Measurements from ENCODE around the gene ITGA2.

DNA sequence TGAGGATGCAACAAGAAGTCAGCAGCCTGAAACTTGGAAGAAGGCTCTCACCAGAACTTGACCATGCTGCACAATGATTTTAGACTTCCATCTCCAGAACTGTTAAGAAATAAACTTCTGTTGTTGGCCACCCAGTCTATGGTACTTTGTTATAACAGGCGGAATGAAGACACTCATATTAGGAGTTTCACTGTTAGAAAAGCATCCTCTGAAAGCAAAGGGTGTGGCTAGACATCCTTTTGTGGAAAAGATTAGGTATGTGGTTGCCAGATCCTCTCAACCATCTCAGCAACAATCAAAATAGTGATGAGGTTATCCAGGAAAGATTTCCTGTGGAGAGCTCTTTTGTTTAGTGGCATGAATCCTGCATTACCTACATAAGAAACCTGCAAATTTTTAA, 20.7 kb downstream of the ITGA2 start:
- TF ChIP-seq POLR2AphosphoS5 (IDR thresholded peaks at IDR 0.05; ENCODE audit: borderline replicate concordance, low read depth, low read length) (no peak), EZH2 (IDR thresholded peaks at IDR 0.05) (no peak), FOXP2 (optimal IDR thresholded peaks at IDR 0.05; ENCODE audit: control extremely low read depth, extremely low read length, insufficient read depth) (no peak)

All from SK-N-MC (cell line).